Endometrial microvascular endothelial cells (primary cell): ENCODE data around the gene USH2A. TPM values are rescaled to one million over a fixed set of nuclear protein-coding genes. Genes with fewer than 3 reads are reported as not detected.

Experiments used
- in situ Hi-C: cut with HindIII; loops from 2 replicates; pipeline ENCODE4 v1.10.0; 2017; ENCODE audit warnings: low sequenced_read_pairs, low pct_unique_long_range_greater_than_20kb; ENCODE audit errors: inconsistent ontology term
- total RNA-seq: library from RNA; depleted of rRNA; stranded (reverse); fragments of >200 nt; gene quantifications from one replicate; pipeline ENCODE4 v1.2.3, GENCODE V29; 2015; ENCODE audit errors: inconsistent ontology term

Gene USH2A
- total RNA-seq, 1 donor from 2014 or later, result not detected

- in situ Hi-C loops, result no loop called here
Observed at GRCh38 chr1:216306830-216307229, 116.4 kb downstream of the USH2A start.

DNA sequence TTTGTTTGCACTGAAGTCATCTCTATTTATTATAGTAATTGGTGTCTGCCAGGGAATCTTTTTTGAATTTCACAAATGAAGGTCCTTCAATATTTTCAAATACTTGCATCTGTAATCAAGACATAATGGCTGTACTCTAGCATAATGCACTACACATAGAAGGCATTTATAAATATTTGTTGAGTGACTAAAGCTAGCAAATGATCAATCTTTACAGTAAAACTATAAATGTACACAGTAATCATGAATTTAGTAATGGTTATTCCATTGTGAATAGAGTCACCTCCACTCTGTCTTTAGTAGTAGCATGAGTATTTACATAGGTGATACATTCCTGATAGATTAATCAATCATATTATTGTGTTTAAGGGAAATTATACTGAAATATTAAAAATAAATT, 119.6 kb downstream of the USH2A start:
- in situ Hi-C loops, result no loop called here

DNA sequence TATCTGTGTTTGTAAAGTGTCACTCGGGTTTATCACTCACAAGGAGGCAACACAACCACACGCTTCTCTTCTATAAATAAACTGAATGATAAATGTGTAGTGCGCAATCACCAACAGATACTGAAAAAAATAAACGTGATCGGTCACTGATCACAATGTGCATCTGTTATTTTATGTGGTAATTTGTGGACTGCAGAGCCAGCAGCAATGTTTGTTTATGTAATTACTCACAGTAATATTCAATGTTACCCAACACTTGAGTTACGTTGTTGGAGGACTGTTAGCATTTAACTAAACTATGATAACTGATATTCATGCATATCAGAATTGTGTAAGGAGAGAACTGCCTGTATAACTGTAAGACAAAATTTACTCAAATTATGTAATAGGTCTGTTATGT, 129.6 kb downstream of the USH2A start:
- in situ Hi-C loops, result no loop called here

GRCh38 chr1:216290074-216290473, 133.2 kb downstream of the USH2A start:
- in situ Hi-C loops, result no loop called here

DNA sequence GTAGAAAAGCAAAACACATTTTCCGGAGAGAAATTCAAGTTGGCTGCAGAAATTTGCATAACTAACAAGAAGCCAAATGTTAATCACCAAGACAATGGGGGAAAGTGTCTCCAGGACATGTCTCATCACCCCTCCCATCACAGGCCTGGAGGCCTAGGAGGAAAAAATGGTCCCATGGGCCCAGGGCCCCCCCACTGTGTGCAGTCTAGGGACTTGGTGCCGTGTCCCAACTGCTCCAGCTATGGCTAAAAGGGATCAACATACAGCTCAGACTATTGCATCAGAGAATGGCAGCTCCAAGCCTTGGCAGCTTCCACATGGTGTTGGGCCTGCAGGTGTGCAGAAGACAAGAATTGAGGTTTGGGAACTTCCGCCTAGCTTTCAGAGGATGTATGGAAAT, 138.2 kb downstream of the USH2A start:
- in situ Hi-C loops, result no loop called here

DNA sequence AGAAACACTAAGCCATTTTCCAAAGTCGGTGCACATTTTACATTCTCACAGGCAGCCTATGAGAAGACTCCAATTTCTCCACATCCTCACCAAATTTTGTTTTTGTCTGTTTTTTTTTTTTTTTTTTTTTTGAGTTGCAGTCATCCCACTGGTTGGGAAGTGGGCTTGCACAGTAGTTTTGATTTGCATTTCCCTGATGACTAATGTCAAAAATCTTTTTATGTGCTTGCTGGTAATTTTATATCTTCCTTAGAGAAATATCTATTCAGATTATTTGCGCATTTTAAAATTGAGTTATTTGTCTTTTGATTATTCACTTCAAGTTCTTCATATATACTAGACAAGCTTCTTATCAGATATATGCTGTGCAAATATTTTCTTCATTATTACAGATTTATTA, 141.5 kb downstream of the USH2A start:
- in situ Hi-C loops, result no loop called here

DNA sequence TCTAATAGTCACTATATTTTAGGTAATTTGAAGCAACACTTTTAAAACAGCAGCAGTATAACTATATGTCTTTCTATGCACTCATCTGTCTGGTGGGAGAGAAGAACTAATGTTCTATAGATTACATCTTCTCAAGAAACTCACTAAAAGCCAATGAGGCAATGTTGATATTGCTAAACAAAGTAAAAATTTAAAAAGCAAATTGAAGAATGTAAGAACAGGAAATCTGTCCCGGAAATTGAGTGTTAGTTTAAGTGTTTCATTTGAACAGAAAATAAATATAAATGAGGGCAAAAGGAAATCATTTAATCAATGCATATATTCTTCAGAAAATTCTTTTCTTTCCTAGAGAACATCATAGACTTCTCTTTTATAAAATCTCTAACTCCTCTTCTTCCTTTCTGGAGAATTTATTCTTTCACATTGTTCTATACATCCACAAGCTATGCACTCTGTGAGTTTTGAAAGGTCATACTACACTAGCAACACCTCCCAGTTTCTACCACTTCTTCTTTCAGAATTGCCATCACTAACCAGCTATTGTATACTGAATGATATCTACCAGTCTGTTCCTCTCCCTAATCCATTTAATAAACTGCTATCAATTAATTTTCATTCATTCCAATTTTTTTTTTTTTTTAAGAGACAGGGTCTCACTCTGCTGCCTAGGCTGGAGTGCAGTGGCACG, 153.0 kb downstream of the USH2A start:
- in situ Hi-C loops, result no loop called here

DNA sequence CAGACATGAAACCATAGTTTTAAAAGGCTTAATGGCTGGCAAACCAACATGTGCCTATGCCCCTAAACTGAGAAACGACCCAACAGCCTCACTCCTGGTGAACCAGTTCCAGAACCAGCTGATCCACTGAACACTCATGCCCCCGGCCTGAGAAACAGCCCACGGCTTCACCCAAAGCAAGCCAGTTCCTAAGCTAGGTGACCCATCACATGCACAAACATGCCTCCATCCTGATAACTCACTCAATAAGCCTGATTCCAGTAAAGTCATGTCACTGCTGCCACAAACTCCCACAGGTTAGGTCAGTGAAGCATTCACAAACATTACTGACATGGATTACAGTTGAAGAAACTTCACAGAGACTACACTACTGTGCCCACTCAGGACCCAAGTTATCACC, 161.6 kb downstream of the USH2A start:
- in situ Hi-C loops, result no loop called here

- in situ Hi-C loops, result no loop called here
Observed at GRCh38 chr1:216258856-216259255, 164.4 kb downstream of the USH2A start.

GRCh38 chr1:216258386-216258785, 164.9 kb downstream of the USH2A start:
- in situ Hi-C loops, result no loop called here

DNA sequence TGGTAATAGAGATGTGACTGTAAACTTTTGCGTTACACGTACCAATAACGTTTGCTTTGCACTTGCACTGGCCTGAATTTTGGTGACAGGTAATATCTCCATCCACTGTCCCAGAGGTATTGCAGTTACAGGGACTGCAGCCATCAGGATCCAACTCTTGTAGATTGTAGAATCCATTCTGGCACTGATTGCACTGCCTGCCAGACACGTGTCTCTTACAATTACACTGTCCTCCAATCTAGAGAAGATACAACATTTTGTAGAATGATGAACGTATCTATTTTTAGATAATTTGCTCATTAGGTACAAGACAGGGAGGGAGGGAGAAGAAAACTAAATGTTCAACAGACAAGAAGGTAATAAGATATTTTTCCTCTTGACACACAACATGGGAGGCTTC, 172.4 kb downstream of the USH2A start:
- in situ Hi-C loops, result no loop called here

DNA sequence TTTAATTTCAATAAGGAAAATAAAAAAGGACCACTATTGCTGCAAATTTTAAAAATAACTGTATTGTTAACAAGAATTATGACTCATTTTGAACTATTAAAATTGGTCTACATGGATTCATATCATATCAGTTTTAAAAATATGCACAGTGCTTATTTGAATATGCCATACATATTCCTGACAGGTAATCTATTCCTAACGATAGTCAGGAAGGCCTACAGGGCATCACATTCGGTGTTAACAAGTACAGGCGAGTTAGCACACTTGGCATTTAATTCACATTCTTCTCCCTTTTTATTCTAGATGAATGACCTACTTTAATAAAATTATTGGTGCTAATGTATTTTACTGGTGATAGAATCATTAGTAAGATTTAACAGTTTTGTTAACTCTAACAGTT, 174.6 kb downstream of the USH2A start:
- in situ Hi-C loops, result no loop called here

GRCh38 chr1:216247937-216248336, 175.3 kb downstream of the USH2A start:
- in situ Hi-C loops, result no loop called here

GRCh38 chr1:216246577-216247203, 176.6 kb downstream of the USH2A start:
- in situ Hi-C loops, result no loop called here

GRCh38 chr1:216238844-216239243, 184.4 kb downstream of the USH2A start:
- in situ Hi-C loops, result no loop called here

- in situ Hi-C loops, result no loop called here
Observed at GRCh38 chr1:216237927-216238542, 185.2 kb downstream of the USH2A start.

DNA sequence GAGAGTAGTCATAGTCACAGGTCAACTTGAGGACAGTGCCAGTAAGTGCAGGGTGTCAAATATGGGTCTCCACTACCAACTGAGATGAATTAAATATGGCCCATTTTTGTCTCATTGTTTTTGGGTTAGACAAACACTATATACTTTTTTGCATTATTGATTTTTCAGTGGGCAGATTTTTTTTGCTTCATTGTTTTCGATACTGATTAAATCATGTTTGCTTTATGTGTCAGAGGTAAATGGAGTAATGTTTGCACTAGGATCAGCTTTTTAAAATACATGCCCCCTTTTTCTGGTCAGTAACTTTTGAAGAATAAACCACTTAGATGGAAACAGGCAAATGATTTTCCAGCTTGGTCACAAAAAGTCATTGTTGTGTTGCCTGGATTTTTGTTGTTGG, 199.0 kb downstream of the USH2A start:
- in situ Hi-C loops, result no loop called here

GRCh38 chr1:216223486-216223885, 199.8 kb downstream of the USH2A start:
- in situ Hi-C loops, result no loop called here

DNA sequence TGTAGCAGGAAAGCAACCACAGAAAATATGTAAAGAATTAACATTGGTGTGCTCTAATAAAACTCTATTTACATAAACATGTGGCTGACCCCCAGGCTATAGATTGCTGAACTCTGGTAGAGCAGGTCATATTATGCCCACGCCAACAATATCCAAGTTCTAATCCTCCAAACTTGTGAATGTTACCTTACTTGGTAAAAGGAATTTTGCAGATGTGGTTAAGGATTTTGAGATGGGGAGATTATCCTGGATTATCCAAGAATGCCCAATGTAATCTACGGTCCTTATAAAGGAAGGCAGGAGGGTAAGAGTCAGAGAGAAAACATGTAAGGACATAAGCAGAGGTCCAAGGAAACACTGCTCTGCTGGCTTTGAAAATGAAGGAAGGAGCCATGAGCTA, 201.0 kb downstream of the USH2A start:
- in situ Hi-C loops, result no loop called here

DNA sequence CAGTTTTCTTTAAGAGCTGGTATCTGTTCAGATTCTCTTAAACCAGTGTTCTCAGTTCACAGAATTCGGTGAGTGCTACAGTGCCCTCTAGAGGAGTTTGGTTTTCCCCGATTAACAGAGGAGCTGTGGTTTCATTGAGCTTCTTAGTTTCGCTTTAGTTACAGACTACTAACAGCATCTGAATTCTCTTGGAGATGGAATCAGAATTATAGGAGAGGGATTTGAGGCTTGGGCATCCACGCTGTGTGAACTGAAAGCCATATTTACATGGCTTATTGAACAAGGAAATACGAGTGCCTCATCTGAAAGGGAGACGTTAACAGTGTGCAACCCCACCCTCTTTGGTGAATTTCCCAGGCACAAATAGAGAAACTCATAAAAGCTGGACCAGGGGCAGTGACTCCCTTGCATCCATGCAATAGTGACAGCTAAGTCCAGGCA, 202.0 kb downstream of the USH2A start:
- in situ Hi-C loops, result no loop called here
